HG02759 (cell line): Measurements from ENCODE around the gene DEPDC7.

Experiments
- ATAC-seq: cut with Tn5 transposase; IDR thresholded peaks from one replicate; pipeline ENCODE4 v1.9.1; 2021; ENCODE audit warnings: mild to moderate bottlenecking, moderate library complexity; ENCODE audit not compliant: unreplicated experiment

Gene DEPDC7

GRCh38 chr11:33059331-33060007, 43.8 kb downstream of the DEPDC7 start:
- ATAC-seq = no peak

DNA sequence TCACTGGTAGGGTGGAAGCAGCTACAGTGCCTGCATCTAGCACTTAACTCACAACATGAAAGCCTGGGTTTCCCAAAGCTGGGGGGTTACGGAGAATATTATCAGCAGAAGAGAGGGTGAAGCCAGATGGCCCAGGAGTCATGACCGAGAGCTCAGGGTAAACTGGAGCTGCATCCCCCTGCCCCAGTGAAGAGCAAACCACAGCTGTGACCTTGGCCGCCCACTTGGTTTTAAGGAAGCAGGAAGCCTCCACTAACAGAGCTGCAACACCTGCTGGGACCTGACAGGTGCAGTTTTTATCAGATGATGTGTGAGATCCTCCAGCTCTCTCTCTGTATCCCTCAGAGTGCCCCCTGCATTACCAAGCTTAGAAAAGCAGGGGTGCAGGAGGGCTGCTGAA, 44.6 kb downstream of the DEPDC7 start:
- no peak for ATAC-seq

- no peak for ATAC-seq
Measured at GRCh38 chr11:33062137-33062536, 46.5 kb downstream of the DEPDC7 start.

- peak; percentile 59 for ATAC-seq
Measured at GRCh38 chr11:33063326-33063881, 47.7 kb downstream of the DEPDC7 start.

GRCh38 chr11:33064033-33064825, 48.6 kb downstream of the DEPDC7 start:
- ATAC-seq = no peak

- ATAC-seq = no peak
Measured at GRCh38 chr11:33064866-33065265, 49.2 kb downstream of the DEPDC7 start.

DNA sequence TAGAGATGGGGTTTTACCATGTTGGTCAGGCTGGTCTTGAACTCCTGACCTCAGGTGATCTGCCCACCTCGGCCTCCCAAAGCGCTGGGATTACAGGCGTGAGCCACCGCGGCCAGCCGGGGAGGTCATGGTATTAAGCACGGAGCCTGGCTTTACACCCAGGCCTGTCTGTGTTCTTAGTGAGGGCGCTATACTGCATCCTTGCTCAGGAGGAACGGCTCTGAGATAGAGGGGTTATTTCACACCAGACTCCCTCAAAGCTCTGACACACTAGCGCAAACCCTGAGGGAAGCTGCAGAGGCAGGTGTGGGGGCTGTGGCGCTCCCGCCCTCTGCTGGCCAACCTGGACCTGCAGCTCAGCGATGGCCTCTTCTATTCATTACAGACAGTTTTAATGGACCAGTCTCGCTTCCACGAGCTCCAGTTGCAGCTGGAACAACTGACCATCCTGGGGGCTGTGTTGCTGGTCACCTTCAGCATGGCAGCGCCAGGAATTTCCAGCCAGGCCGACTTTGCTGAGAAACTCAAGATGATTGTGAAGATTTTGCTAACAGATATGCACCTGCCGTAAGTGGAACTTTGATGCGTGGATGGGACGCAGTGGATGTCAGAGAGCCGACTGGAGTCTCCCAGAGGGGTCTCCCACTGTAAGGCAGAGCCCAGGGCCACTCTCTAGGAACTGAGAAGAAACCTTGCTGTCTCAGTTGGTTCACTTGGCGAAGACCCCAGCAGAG, 49.9 kb downstream of the DEPDC7 start:
- ATAC-seq = peak; percentile 61

DNA sequence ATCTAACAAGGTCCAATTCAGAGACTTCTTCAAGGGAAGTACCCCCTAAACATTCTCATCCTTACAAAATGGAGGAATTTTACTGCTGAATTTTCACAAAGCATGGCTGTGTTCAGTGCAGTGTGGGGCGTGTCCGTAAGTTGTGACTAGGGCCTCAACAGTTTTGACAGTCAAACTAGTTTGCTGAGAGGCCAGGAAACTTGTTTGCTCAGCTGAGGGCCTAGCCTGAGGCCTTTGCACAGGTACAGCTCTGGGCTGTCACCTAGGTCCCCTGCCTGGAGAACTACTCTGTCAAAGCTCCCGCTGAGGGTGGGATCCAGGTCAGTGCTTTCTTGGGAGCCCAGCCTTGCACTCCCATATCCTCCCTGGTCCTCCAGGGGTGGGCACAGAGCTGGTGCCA, 51.6 kb downstream of the DEPDC7 start:
- no peak for ATAC-seq

- ATAC-seq = no peak
Measured at GRCh38 chr11:33068611-33069340, 53.1 kb downstream of the DEPDC7 start.

GRCh38 chr11:33072465-33072864, 56.8 kb downstream of the DEPDC7 start:
- ATAC-seq = no peak
